Left renal cortex interstitium (tissue), 4 donors: Measurements from ENCODE around the gene KCND2. TPM values are rescaled to one million over a fixed set of nuclear protein-coding genes. Genes with fewer than 3 reads are reported as not detected.
A peak's percentile ranks its signal among the peaks of the same experiment; 100 is the strongest.
"Not testable (repeated sequence)": the region's sequence is repeated elsewhere in the genome, so short reads cannot be mapped to it uniquely, and the experiment has no call there.

ENCODE experiments used
- DNase-seq, 4 donors: peaks; one replicate each; pipeline ENCODE4 v3.0.0-alpha.2; 2013; ENCODE audit warnings: low read depth in 4 of 4, low spot score in 2 of 4, missing footprints in 1 of 4
- polyA plus RNA-seq, 4 donors: library from polyadenylated mRNA; unstranded; fragments of 120-200 nt; gene quantifications; one replicate each; pipeline ENCODE4 v1.2.1, GENCODE V29; 2013; ENCODE audit not compliant: insufficient read length in 4 of 4

Gene KCND2
- polyA plus RNA-seq, 4 donors, result 1.5 to 2.0 (median 1.8) TPM

- DNase-seq, result no peak
Observed at GRCh38 chr7:120677535-120677934, 404.6 kb downstream of the KCND2 start.

GRCh38 chr7:120680985-120681384 is 408.0 kb downstream of the KCND2 start:
- DNase-seq, result no peak

- no peak for DNase-seq
Observed at GRCh38 chr7:120684463-120684862, 411.5 kb downstream of the KCND2 start.

- DNase-seq, result no peak
Observed at GRCh38 chr7:120691915-120692314, 418.9 kb downstream of the KCND2 start.

GRCh38 chr7:120695848-120696247 is 422.9 kb downstream of the KCND2 start:
- no peak for DNase-seq

GRCh38 chr7:120700796-120701195 is 427.8 kb downstream of the KCND2 start:
- DNase-seq, result no peak

- DNase-seq, result not testable (repeated sequence)
Observed at GRCh38 chr7:120702408-120702807, 429.4 kb downstream of the KCND2 start.

- DNase-seq, result no peak
Observed at GRCh38 chr7:120703585-120704240, 430.7 kb downstream of the KCND2 start.

GRCh38 chr7:120709252-120709971 is 436.4 kb downstream of the KCND2 start:
- no peak for DNase-seq

GRCh38 chr7:120709972-120710320 is 437.0 kb downstream of the KCND2 start:
- DNase-seq, result no peak

GRCh38 chr7:120714945-120715344 is 442.0 kb downstream of the KCND2 start:
- DNase-seq, result no peak

- no peak for DNase-seq
Observed at GRCh38 chr7:120716307-120716706, 443.3 kb downstream of the KCND2 start.

- no peak for DNase-seq
Observed at GRCh38 chr7:120717166-120717565, 444.2 kb downstream of the KCND2 start.

GRCh38 chr7:120718361-120718760 is 445.4 kb downstream of the KCND2 start:
- DNase-seq, result no peak

GRCh38 chr7:120720317-120720716 is 447.3 kb downstream of the KCND2 start:
- DNase-seq, result no peak

GRCh38 chr7:120723465-120724385 is 450.8 kb downstream of the KCND2 start:
- DNase-seq, result no peak

GRCh38 chr7:120724448-120724847 is 451.5 kb downstream of the KCND2 start:
- no peak for DNase-seq

- DNase-seq, result no peak
Observed at GRCh38 chr7:120724955-120725354, 452.0 kb downstream of the KCND2 start.

GRCh38 chr7:120725376-120726039 is 452.5 kb downstream of the KCND2 start:
- DNase-seq, result peak in 2 of 4 donors; percentile 7 to 8

GRCh38 chr7:120729245-120729644 is 456.3 kb downstream of the KCND2 start:
- DNase-seq, result no peak

- DNase-seq, result no peak
Observed at GRCh38 chr7:120731271-120731670, 458.3 kb downstream of the KCND2 start.
